ENCODE results near the gene PAH. TPM values are rescaled to one million over a fixed set of nuclear protein-coding genes. Genes with fewer than 3 reads are reported as not detected.

Gene PAH
- polyA plus RNA-seq, 4 donors = 44.5 to 111 (median 66.4) TPM

- no peak for DNase-seq (ENCODE audit: low read depth in 4 of 4, low spot score in 3 of 4)
These were observed 15.0 kb downstream of the PAH start for GRCh38 chr12:102902093-102902492.

DNA sequence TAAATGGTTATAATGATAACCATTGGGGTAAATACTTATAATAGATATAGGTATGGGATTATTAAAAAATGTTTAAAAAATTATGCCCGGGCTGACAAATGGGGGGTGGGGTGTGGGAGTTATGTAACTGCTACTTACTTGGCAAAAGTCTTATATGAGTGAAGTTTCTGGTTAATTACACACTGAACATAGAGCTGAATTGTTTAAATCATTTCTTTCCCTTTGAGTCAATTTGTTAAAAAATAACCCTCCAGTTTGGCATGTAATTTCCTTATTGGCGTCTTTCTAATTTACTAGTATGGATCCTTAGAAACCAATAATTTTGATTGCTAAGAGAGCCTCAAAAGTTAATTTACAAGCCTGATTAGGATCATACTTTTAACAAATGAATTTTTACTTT is 16.7 kb downstream of the PAH start:
- no peak for DNase-seq (ENCODE audit: low read depth in 4 of 4, low spot score in 3 of 4)

- DNase-seq (ENCODE audit: low read depth in 4 of 4, low spot score in 3 of 4) = no peak
These were observed 21.0 kb downstream of the PAH start for GRCh38 chr12:102896067-102896466.

DNA sequence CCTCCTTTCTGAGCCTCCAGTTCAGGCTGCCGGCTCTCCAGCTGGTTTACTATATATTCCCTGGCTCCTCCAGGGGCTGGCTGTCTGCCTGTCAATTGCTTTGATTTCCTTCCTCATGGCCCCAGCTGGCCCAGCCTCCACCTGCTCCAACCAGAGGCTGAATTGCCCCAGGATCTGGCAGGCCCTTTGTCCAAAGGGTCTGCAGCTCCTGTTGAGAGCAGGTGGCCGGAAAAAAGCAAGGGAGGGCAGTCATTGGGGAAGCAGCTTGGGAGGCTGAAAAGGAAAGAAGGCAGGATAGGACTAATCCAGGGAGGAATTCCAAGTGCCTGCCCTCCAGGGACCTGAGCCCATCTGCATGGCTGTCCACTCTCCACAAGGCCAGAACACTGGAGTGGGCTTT is 25.3 kb downstream of the PAH start:
- DNase-seq (ENCODE audit: low read depth in 4 of 4, low spot score in 3 of 4) = no peak

- no peak for DNase-seq (ENCODE audit: low read depth in 4 of 4, low spot score in 3 of 4)
These were observed 28.5 kb downstream of the PAH start for GRCh38 chr12:102888511-102888910.

- peak in 1 of 4 donors; percentile 9 for DNase-seq (ENCODE audit: low read depth in 4 of 4, low spot score in 3 of 4)
These were observed 31.8 kb downstream of the PAH start for GRCh38 chr12:102885043-102885932.

GRCh38 chr12:102883204-102883799 is 33.7 kb downstream of the PAH start:
- DNase-seq (ENCODE audit: low read depth in 4 of 4, low spot score in 3 of 4) = peak in 2 of 4 donors; percentile 30 to 39

GRCh38 chr12:102880783-102881182 is 36.3 kb downstream of the PAH start:
- DNase-seq (ENCODE audit: low read depth in 4 of 4, low spot score in 3 of 4) = no peak

GRCh38 chr12:102879144-102879763 is 37.8 kb downstream of the PAH start:
- DNase-seq (ENCODE audit: low read depth in 4 of 4, low spot score in 3 of 4) = peak; percentile 21 to 61 (median 36)

DNA sequence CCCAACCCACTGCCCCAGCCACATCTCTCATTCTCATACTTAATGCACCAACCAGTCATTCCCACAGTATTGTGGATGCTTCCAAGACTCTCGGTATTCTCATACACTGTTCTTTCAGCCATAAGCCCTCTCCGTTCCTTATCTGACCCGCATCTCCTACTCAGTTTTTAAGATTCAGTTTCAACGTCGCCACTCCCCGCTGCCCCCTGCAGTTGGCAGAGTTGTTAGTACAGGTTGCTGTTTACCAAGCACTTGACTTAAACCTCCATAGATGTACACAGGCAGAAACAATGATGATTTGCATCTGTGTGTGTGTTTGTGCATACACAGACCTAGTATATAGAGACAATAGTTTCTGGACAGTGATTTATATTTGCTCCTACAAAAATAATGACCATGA is 40.2 kb downstream of the PAH start:
- DNase-seq (ENCODE audit: low read depth in 4 of 4, low spot score in 3 of 4) = no peak

- DNase-seq (ENCODE audit: low read depth in 4 of 4, low spot score in 3 of 4) = no peak
These were observed 42.2 kb downstream of the PAH start for GRCh38 chr12:102874819-102875218.

DNA sequence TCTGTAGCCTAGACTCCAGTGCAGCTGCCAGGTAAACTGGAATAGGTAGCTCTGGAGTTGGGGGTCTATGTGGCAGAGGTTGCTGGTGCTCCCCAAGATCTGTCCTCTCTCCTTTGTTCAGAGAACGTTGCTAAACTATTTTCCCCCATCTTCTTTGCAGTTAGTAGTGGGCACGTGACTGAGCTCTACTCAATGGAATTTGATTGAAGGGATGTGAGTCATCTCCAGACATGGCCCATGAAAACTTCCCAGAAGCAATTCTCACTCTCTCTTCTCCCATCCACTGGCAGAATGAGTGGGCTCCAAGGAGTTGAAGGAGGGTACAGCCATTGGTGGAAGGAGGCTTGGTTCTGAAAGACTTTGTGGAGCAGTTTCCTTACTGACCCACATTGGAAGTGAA is 44.0 kb downstream of the PAH start:
- no peak for DNase-seq (ENCODE audit: low read depth in 4 of 4, low spot score in 3 of 4)

DNA sequence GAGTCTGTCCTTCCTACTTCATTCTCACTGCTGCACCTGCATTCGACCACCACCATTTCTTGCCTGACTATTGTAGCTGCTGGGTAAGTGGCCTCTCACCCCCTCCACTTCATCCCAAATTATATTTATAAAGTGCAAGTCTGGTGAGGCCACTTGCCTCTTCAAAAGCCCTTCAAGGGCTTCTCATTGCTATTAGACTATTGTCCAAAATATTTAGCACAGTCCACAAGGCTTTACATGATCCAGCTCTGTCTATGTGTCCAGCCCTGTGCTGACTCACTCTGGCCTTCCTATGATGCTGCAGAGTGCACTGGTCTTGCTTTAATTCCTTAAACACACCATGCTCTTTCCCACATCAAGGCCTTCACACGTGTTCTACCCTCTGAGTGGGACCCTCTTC is 46.0 kb downstream of the PAH start:
- no peak for DNase-seq (ENCODE audit: low read depth in 4 of 4, low spot score in 3 of 4)

DNA sequence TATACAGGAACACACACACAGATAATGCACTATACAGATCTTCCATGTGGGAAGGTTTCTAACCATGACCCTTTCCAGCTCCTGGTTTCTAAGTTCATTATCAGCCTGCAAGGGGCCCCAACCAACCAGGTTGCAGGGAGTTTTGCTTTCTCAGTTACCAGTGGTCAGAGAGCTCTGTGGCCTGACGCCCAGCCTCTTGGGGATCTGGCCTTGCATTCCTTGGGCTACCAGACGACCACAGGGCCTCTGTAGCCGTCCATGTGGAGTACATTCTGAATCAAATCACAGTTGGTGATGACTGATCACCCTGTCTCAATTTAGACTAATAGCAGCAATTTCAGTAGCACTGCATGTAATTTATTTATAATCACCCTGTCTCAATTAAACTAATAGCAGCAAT is 47.5 kb downstream of the PAH start:
- DNase-seq (ENCODE audit: low read depth in 4 of 4, low spot score in 3 of 4) = no peak

DNA sequence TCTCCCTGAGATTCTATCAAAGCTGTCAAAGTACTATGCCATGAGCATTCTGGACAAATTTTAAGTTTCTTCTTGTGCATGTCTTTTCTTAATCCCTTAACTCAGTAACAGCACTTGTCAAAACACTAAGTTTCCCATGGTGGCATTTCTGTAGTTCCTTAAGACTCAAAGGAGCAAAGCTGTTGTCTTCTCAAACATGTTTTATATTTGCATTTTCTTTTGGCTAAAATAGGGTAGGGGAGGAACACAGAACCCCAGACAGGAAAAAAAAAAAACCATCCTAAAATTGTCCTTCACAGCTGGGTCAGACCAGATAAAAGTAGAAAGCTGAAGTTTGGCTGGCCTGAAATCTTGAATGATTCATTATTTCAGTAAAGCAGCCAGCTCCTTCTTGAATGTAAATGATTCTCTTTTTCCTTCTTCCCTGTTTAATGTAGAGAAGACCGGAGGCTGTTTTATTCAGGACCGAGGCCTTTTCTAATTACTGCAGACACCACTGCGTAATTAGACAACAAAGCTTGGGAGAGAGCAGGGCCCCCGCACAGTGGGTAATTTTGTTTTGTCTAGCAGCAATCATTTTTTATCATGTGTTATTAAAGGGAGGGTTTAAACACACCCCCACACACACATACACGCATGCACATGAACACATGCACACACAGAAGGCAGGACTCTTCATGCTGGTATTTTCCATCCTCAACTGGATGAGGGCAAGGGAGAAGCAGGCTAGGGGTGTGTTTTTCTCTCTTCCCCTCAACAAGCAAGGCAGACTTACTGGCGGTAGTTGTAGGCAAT is 51.0 kb downstream of the PAH start:
- DNase-seq (ENCODE audit: low read depth in 4 of 4, low spot score in 3 of 4) = no peak

GRCh38 chr12:102862486-102862885 is 54.6 kb downstream of the PAH start:
- DNase-seq (ENCODE audit: low read depth in 4 of 4, low spot score in 3 of 4) = no peak

DNA sequence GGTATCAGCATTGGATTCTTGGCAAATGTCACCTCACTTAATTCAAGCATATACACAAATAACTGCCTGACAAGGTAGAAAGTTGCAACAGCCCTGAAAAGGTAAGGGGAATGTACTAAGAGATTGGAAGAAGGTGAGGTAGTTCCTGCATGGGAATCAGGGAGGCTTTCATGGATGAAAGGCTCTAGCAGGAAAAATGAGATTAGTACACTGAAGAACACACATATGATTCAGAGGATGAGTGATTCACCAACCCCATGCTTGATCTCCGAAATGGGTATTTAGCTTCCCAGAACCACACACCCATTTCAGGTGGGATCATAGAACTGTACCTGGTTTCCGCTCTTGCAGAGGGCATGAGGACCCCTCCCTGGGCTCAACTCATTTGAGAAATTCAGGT is 65.8 kb downstream of the PAH start:
- DNase-seq (ENCODE audit: low read depth in 4 of 4, low spot score in 3 of 4) = no peak

- DNase-seq (ENCODE audit: low read depth in 4 of 4, low spot score in 3 of 4) = no peak
These were observed 67.2 kb downstream of the PAH start for GRCh38 chr12:102849722-102850447.

GRCh38 chr12:102848832-102849231 is 68.2 kb downstream of the PAH start:
- no peak for DNase-seq (ENCODE audit: low read depth in 4 of 4, low spot score in 3 of 4)

DNA sequence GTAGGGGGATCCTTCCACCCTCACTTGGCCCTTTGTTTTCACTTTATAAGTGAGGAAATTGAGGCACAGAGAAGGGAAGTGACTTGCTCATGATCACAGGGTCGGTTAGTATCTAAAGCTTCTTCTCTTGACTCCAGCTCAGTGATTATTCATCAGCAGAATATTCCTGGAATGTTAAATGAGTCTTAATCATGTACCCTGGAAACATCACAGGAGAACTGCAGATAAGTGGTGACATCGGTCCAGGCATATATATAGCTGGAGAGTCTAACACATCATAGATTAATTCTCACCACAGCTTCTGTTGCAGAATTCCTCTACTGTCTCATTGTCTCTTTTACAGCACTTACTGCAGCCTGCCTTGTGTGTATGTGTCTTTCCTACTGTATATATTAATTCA is 69.9 kb downstream of the PAH start:
- DNase-seq (ENCODE audit: low read depth in 4 of 4, low spot score in 3 of 4) = no peak
